Neural cell (in vitro differentiated cells): ENCODE data around the gene GHRL. TPM values are rescaled to one million over a fixed set of nuclear protein-coding genes. Genes with fewer than 3 reads are reported as not detected.

Experiments used
- H2AFZ ChIP-seq: fragments of 200-600, 300-800 bp; sonication (generic), shearing (Covaris generic); 2 replicates; pipeline ENCODE4 v1.6.0; 2014; ENCODE audit warnings: low read depth, mild to moderate bottlenecking, antibody characterized with exemption, low read length, moderate library complexity
- H3F3A ChIP-seq: fragments of 200-600 bp; shearing (Covaris generic); 2 replicates; pipeline ENCODE4 v1.6.1; 2016; ENCODE audit warnings: mild to moderate bottlenecking, moderate library complexity, mixed read lengths, antibody characterized with exemption, low read length; ENCODE audit not compliant: insufficient read depth, poor library complexity, severe bottlenecking
- H3K27ac ChIP-seq: fragments of 200-600, 300-800 bp; sonication (generic), shearing (Covaris generic); 2 replicates; pipeline ENCODE4 v1.5.1; 2014; ENCODE audit warnings: mild to moderate bottlenecking, low read length, moderate library complexity
- H3K27me3 ChIP-seq: fragments of 300-800, 200-600 bp; sonication (generic), shearing (Covaris generic); 2 replicates; pipeline ENCODE4 v1.6.0; 2014; ENCODE audit warnings: mild to moderate bottlenecking, low read depth, low read length, moderate library complexity; ENCODE audit not compliant: insufficient read depth
- H3K36me3 ChIP-seq: fragments of 300-800, 200-600 bp; sonication (generic), shearing (Covaris generic); 2 replicates; pipeline ENCODE4 v1.5.1; 2014; ENCODE audit warnings: mild to moderate bottlenecking, antibody characterized with exemption, low read length, moderate library complexity; ENCODE audit not compliant: insufficient read depth
- H3K4me2 ChIP-seq: fragments of 300-800, 200-600 bp; sonication (generic), shearing (Covaris generic); 2 replicates; pipeline ENCODE4 v1.6.0; 2014; ENCODE audit warnings: mild to moderate bottlenecking, low read length
- H3K4me3 ChIP-seq: fragments of 300-800, 200-600 bp; sonication (generic), shearing (Covaris generic); 2 replicates; pipeline ENCODE4 v1.5.1; 2014; ENCODE audit warnings: mild to moderate bottlenecking, low read length, moderate library complexity
- H3K79me2 ChIP-seq: fragments of 200-600 bp; shearing (Covaris generic); replicated peaks from 2 replicates; pipeline ENCODE4 v1.6.0; 2014; ENCODE audit warnings: mild to moderate bottlenecking, low read length, moderate library complexity; ENCODE audit not compliant: insufficient read depth
- H3K9ac ChIP-seq: fragments of 300-800, 200-600 bp; sonication (generic), shearing (Covaris generic); 2 replicates; pipeline ENCODE4 v1.6.1; 2016; ENCODE audit warnings: mild to moderate bottlenecking, low read length, mixed read lengths
- H3K9me2 ChIP-seq: fragments of 200-600 bp; shearing (Covaris generic); 2 replicates; pipeline ENCODE4 v1.6.1; 2016; ENCODE audit warnings: mild to moderate bottlenecking, low read length, mixed read lengths; ENCODE audit not compliant: insufficient read depth
- H3K9me3 ChIP-seq: fragments of 200-600, 300-800 bp; sonication (generic), shearing (Covaris generic); 2 replicates; pipeline ENCODE4 v1.6.1; 2016; ENCODE audit warnings: mild to moderate bottlenecking, mixed run types, low read length, moderate library complexity, mixed read lengths
- H4K20me1 ChIP-seq: fragments of 200-600 bp; shearing (Covaris generic); 2 replicates; pipeline ENCODE4 v1.6.1; 2016; ENCODE audit warnings: mild to moderate bottlenecking, mixed run types; ENCODE audit not compliant: insufficient read depth
- CTCF ChIP-seq: fragments of 450-650 bp; IDR thresholded peaks from 2 replicates; pipeline ENCODE4 v1.5.1; 2014; ENCODE audit warnings: antibody characterized with exemption, mild to moderate bottlenecking, moderate library complexity; ENCODE audit not compliant: poor library complexity, severe bottlenecking
- EP300 ChIP-seq: fragments of 450-650 bp; conservative IDR thresholded peaks from 2 replicates; pipeline ENCODE4 v1.6.1; 2014; ENCODE audit warnings: antibody characterized with exemption, mild to moderate bottlenecking, moderate library complexity; ENCODE audit not compliant: poor library complexity, severe bottlenecking
- EZH2 ChIP-seq: fragments of 200-600, 300-800 bp; shearing (Covaris generic), sonication (generic); IDR thresholded peaks from 2 replicates; pipeline ENCODE4 v1.6.1; 2014; ENCODE audit warnings: antibody characterized with exemption, low read length, borderline replicate concordance, mild to moderate bottlenecking; ENCODE audit not compliant: insufficient read depth, poor library complexity, severe bottlenecking
- MXI1 ChIP-seq: fragments of 450-650 bp; conservative IDR thresholded peaks from 2 replicates; pipeline ENCODE4 v1.6.1; 2014; ENCODE audit warnings: antibody characterized with exemption, mild to moderate bottlenecking; ENCODE audit not compliant: poor library complexity, severe bottlenecking
- POLR2AphosphoS5 ChIP-seq: IDR thresholded peaks from 2 replicates; pipeline ENCODE4 v1.6.1; 2012
- RAD21 ChIP-seq: fragments of 450-650 bp; conservative IDR thresholded peaks from 2 replicates; pipeline ENCODE4 v1.6.1; 2014; ENCODE audit warnings: antibody characterized with exemption, mild to moderate bottlenecking, moderate library complexity
- REST ChIP-seq: IDR thresholded peaks from 2 replicates; pipeline ENCODE4 v1.6.1; 2012; ENCODE audit warnings: borderline replicate concordance
- SMC3 ChIP-seq: fragments of 450-650 bp; conservative IDR thresholded peaks from 2 replicates; pipeline ENCODE4 v1.6.1; 2014; ENCODE audit warnings: antibody characterized with exemption, mild to moderate bottlenecking, moderate library complexity; ENCODE audit not compliant: poor library complexity
- TAF1 ChIP-seq: IDR thresholded peaks from 2 replicates; pipeline ENCODE4 v1.6.1; 2012; ENCODE audit warnings: low read depth
- polyA plus RNA-seq: library from polyadenylated mRNA; depleted of rRNA; stranded (reverse); fragments of >200 nt; gene quantifications from 2 replicates; pipeline ENCODE4 v1.2.3, GENCODE V29; 2014

Gene GHRL
- polyA plus RNA-seq, 1 donor from 2014 or later: 2.8 TPM

GRCh38 chr3:10320320-10320677 lies 27.6 kb upstream of the GHRL start:
- TF ChIP-seq MXI1 (no peak), CTCF (no peak), POLR2AphosphoS5 (no peak), RAD21 (no peak), SMC3 (no peak), EZH2 (no peak), EP300 (no peak), REST (no peak), TAF1 (no peak)
- Histone ChIP-seq H2AFZ (peak overlapping the region; percentile 90), H3K27ac (peak overlapping the region; percentile 71), H4K20me1 (no peaks in the 10 kb centered on the region), H3K4me3 (peak overlapping the region; percentile 87), H3K4me2 (peak overlapping the region; percentile 99), H3F3A (no peaks in the 10 kb centered on the region), H3K27me3 (no peaks in the 10 kb centered on the region), H3K9me2 (no peaks in the 10 kb centered on the region), H3K9ac (peak overlapping the region; percentile 88), H3K79me2 (peaks cover 18% of the 10 kb centered on the region), H3K9me3 (no peaks in the 10 kb centered on the region), H3K36me3 (no peaks in the 10 kb centered on the region)

- Histone ChIP-seq H3K4me2 (peak overlapping the region; percentile 99), H3K9me2 (no peaks in the 10 kb centered on the region), H3K4me3 (peak overlapping the region; percentile 87), H4K20me1 (no peaks in the 10 kb centered on the region), H3K27ac (no peak overlapping the region), H3K79me2 (peaks cover 18% of the 10 kb centered on the region), H3K27me3 (no peaks in the 10 kb centered on the region), H2AFZ (no peak overlapping the region), H3K36me3 (no peaks in the 10 kb centered on the region), H3K9me3 (no peaks in the 10 kb centered on the region), H3K9ac (peak overlapping the region; percentile 88), H3F3A (no peaks in the 10 kb centered on the region)
- TF ChIP-seq POLR2AphosphoS5: no peak
- TF ChIP-seq TAF1: no peak
- TF ChIP-seq EP300: no peak
- TF ChIP-seq RAD21: no peak
- TF ChIP-seq REST: no peak
- no peak for TF ChIP-seq CTCF
- TF ChIP-seq EZH2: no peak
- TF ChIP-seq MXI1: no peak
Measured at GRCh38 chr3:10319804-10320203, 27.1 kb upstream of the GHRL start.
